ENCODE measurements around the gene MS4A12. TPM values are rescaled to one million over a fixed set of nuclear protein-coding genes. Genes with fewer than 3 reads are reported as not detected.

MS4A12 gene
- total and polyA plus RNA-seq, 2 of the 8 experiments (the other 6 are each of a cell fraction or from before 2014, with no cell fraction given): 0.14 to 0.39 TPM

DNA sequence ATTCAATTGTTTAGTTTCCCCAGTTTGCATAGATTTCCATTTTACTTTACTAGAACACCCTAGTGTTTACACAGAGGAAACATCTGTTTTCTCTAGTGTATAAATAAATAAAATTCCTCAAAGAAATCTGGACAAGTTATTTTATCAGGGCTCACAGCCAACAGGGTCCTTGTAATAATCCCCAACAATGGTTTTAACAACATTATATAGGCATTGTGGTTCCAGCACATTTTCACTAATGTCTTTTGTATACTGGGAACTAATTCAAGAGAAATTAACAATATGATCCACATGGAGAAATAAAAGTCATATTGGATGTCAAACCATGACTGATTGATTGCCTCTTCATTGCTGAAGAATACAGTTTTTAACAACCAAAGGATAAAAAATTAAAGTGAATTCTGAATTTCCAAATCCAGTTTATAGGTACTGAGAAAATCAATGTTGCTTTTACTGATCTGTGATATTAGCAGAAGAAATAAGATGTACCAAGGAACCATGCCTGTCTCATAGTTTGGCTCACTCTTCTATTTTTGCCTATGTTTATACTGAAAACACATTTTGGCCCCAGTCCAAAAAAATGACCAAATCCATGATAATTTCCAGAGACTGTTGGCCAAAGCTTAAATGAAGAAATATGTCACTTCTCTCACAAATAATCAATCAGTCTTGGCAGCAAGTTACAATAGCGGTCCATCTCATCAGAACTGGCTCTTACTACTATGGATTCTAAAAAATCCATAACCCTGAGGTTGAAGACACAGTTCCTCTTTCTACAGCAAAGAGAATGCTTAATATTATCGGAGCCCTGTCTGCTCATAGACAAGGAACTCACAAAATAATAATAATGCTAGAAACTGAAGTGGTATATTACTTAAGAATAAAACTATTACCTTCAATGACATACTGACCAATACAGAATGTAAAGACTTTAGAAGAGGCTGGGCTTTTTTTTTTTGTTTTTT, 21.2 kb downstream of the MS4A12 start:
- H3K9me3 ChIP-seq (ENCODE audit: insufficient read depth in 2 of 2, low read depth in 1 of 2, low read length in 1 of 2): peaks cover 5 to 7% of the 10 kb centered on the region in 2 experiments; a peak in 3 of 4 replicates
- no peak overlapping the region for H2BK20ac ChIP-seq (ENCODE audit: low read length)
- H3K27me3 ChIP-seq (replicated peaks in 1 of 4; ENCODE audit: control insufficient read depth in 3 of 4, extremely low read depth in 1 of 4, insufficient read depth in 3 of 4, low read length in 3 of 4): no peaks in the 10 kb centered on the region
- no peaks in the 10 kb centered on the region for H3K23me2 ChIP-seq (ENCODE audit: low read depth, low read length)
- POLR2A ChIA-PET (ENCODE audit: partially characterized antibody): no interaction called here
- H2BK15ac ChIP-seq (ENCODE audit: low read length): no peak overlapping the region
- H3K79me1 ChIP-seq (ENCODE audit: low read depth, low read length): no peaks in the 10 kb centered on the region
- no peak overlapping the region for H2BK120ac ChIP-seq (replicated peaks; ENCODE audit: low read depth, low read length)
- no peak overlapping the region for H2AK5ac ChIP-seq (ENCODE audit: low read depth, low read length)
- H3K23ac ChIP-seq (ENCODE audit: insufficient read length): no peak overlapping the region
- H3K4me2 ChIP-seq (ENCODE audit: insufficient read depth in 1 of 2, low read depth in 2 of 2, low read length in 2 of 2): no peak overlapping the region
- DNase-seq (ENCODE audit: low read depth in 1 of 2, low spot score in 2 of 2): no peak
- H3K4me1 ChIP-seq (replicated peaks in 1 of 4; ENCODE audit: control insufficient read depth in 3 of 4, insufficient read depth in 4 of 4, low read length in 3 of 4): no peaks in the 10 kb centered on the region
- TF ChIP-seq NANOG (IDR thresholded peaks at IDR 0.05; ENCODE audit: insufficient read depth, low read depth, low read length, poor library complexity, severe bottlenecking) (no peak), CHD1 (IDR thresholded peaks at IDR 0.05; ENCODE audit: low read depth, low read length) (no peak), RXRA (IDR thresholded peaks at IDR 0.05; ENCODE audit: insufficient read depth, low read depth, low read length) (no peak)
- no peak overlapping the region for H3K27ac ChIP-seq (ENCODE audit: low read depth, low read length)
- WGBS, 2 experiments (ENCODE audit: extremely low coverage in 1 of 2, insufficient coverage in 1 of 2, insufficient read length in 1 of 2, insufficient replicate concordance in 2 of 2, low coverage in 1 of 2, low lambda C conversion rate in 2 of 2, missing lambda C conversion rate in 1 of 2): 86% methylated on average over 2 of the region's 2 CpGs; no CpG with 5 or more reads in 1 of the 2 experiments
- no peak overlapping the region for H4K8ac ChIP-seq (ENCODE audit: extremely low read depth, insufficient read depth, low read length)
- H2BK5ac ChIP-seq (ENCODE audit: low read depth, low read length): no peak overlapping the region
- no peak overlapping the region for H2BK12ac ChIP-seq (ENCODE audit: low read depth, low read length)
- CTCF ChIA-PET (ENCODE audit: partially characterized antibody): interaction anchor here (1.1 kb wide), 1 partner anchor 93 kb away, joined by 3 read pairs; no protein-coding TSS in a partner anchor
- H3K4ac ChIP-seq (replicated peaks; ENCODE audit: insufficient read length, low read depth, low read length): no peak overlapping the region
- H2AFZ ChIP-seq (ENCODE audit: low read length): no peak overlapping the region
- H4K5ac ChIP-seq (ENCODE audit: insufficient read length, low read depth, low read length): no peak overlapping the region
- no peaks in the 10 kb centered on the region for H4K20me1 ChIP-seq (replicated peaks in 1 of 2; ENCODE audit: control insufficient read depth in 1 of 2, insufficient read depth in 2 of 2, low read length in 2 of 2)
- H3K36me3 ChIP-seq (ENCODE audit: control insufficient read depth in 2 of 4, insufficient read depth in 4 of 4, low read length in 3 of 4): no peaks in the 10 kb centered on the region
- H3K9ac ChIP-seq (replicated peaks in 1 of 4; ENCODE audit: extremely low read depth in 1 of 4, low read depth in 3 of 4, low read length in 3 of 4): no peak overlapping the region
- no peak for FAIRE-seq
- H3K56ac ChIP-seq (replicated peaks; ENCODE audit: insufficient read length, low read depth, low read length): no peak overlapping the region
- H4K91ac ChIP-seq (replicated peaks; ENCODE audit: insufficient read length, low read length): no peak overlapping the region
- no peak overlapping the region for H3K18ac ChIP-seq (ENCODE audit: extremely low read depth, low read length)
- no peak overlapping the region for H3K14ac ChIP-seq (ENCODE audit: insufficient read length)
- H3K4me3 ChIP-seq (ENCODE audit: extremely low read depth in 1 of 4, insufficient read depth in 2 of 4, low read depth in 3 of 4, low read length in 4 of 4): no peak overlapping the region
- H3K79me2 ChIP-seq (ENCODE audit: control insufficient read depth in 1 of 2, insufficient read depth in 2 of 2, low read length in 2 of 2): no peaks in the 10 kb centered on the region
